LNCaP clone FGC (cell line): ENCODE measurements around the gene PCMT1.
"Not testable (repeated sequence)": the region's sequence is repeated elsewhere in the genome, so short reads cannot be mapped to it uniquely, and the experiment has no call there.

Experiments
- DNase-seq: peaks from one replicate; pipeline ENCODE4 v3.0.0-alpha.2; 2011; ENCODE audit warnings: low read depth
- H3K4me3 ChIP-seq: 2 replicates; pipeline ENCODE4 v1.5.1; 2011; ENCODE audit warnings: mild to moderate bottlenecking, low read depth, low read length, control low read depth
- CTCF ChIP-seq: IDR thresholded peaks from 2 replicates; pipeline ENCODE4 v1.5.1; 2012; ENCODE audit warnings: mild to moderate bottlenecking; ENCODE audit not compliant: control insufficient read depth, insufficient read depth; ENCODE audit errors: extremely low read depth

PCMT1 gene

GRCh38 chr6:149750136-149750609 is 632 bp downstream of the PCMT1 start:
- TF ChIP-seq CTCF, result no peak
- peak; percentile 21 for DNase-seq
- H3K4me3 ChIP-seq, result peak overlapping the region; percentile 96

GRCh38 chr6:149751239-149751638 is 1.7 kb downstream of the PCMT1 start:
- H3K4me3 ChIP-seq, result peak overlapping the region; percentile 96
- DNase-seq, result no peak

GRCh38 chr6:149751920-149752319 is 2.4 kb downstream of the PCMT1 start:
- H3K4me3 ChIP-seq, DNase-seq: not testable (repeated sequence)

More at GRCh38 chr6:149751239-149751638, 1.7 kb downstream of the PCMT1 start:
- TF ChIP-seq CTCF, result no peak

DNA sequence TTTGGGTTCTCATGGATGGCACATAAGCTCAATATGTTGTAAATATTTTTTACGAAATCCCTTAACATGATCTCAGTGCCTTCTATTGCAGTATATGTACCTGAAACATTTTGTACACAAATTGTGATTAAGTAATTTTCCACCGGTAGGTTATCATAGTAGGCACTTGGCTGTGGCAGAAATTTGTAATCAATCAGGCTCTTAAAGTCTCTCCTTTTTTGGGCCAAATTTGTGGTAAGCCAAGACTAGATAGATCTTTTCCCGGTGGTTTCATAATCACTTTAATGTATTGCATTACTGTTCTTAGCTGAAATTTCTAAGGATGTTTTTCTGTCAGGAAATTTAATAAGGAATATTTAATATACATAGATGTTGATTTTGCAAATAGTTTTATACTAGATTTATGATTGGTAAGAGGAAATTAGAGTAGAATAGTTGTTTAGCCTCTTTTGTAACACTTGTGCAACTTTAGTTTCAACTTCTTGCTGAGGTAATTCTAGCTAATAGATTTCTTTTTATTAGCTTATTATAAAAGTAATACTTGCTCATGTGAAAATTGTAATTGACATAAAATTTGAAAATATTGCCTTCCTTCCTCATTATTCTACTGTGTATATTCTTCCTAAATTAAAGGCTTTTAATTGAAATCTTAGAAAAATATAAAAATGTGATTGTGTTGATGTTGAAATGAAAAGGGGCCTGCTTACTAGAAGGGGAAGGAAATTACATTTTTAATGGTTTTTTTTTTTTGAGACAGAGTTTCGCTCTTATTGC is 3.2 kb downstream of the PCMT1 start:
- TF ChIP-seq CTCF, result no peak
- DNase-seq, result no peak

GRCh38 chr6:149753374-149753637 is 3.8 kb downstream of the PCMT1 start:
- H3K4me3 ChIP-seq, DNase-seq: not testable (repeated sequence)

More for the DNA sequence above, 3.2 kb downstream of the PCMT1 start:
- H3K4me3 ChIP-seq, result no peak overlapping the region

- DNase-seq, result no peak
- TF ChIP-seq CTCF, result no peak
- no peak overlapping the region for H3K4me3 ChIP-seq
Observed at GRCh38 chr6:149754548-149754947, 5.0 kb downstream of the PCMT1 start.

- H3K4me3 ChIP-seq, result no peak overlapping the region
- no peak for DNase-seq
- TF ChIP-seq CTCF, result no peak
Observed at GRCh38 chr6:149755300-149756260, 6.0 kb downstream of the PCMT1 start.
